GM18951 (cell line): ENCODE results near the gene OR4A5.
"Not testable (repeated sequence)": the region's sequence is repeated elsewhere in the genome, so short reads cannot be mapped to it uniquely, and the experiment has no call there.

Experiments used
- in situ Hi-C: fragments of 300-500 bp; cut with MboI; formaldehyde crosslinking; loops from one replicate; pipeline ENCODE4 v1.12.0; 2022; ENCODE audit warnings: low sequenced_read_pairs, mixed read lengths, inconsistent platforms; ENCODE audit not compliant: unreplicated experiment

OR4A5 gene, protein sequence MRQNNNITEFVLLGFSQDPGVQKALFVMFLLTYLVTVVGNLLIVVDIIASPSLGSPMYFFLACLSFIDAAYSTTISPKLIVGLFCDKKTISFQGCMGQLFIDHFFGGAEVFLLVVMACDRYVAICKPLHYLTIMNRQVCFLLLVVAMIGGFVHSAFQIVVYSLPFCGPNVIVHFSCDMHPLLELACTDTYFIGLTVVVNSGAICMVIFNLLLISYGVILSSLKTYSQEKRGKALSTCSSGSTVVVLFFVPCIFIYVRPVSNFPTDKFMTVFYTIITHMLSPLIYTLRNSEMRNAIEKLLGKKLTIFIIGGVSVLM

DNA sequence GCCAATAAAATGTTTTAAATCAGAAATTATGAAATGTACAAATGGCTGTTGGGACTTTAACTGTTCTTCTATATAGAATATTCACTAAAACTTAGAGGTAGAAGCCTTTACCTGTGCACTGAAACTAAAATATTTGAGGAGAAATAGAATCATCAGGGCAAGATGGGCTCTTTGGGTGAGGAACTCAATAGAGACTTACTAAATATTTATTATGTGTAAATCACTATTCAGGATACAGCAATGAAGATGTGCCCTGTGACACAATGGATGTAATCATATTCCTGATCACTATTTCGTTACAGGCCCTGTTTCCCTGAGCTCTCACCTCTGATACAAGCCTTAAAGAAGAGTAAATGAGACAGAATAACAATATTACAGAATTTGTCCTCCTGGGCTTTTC lies at the start of gene OR4A5:
Gene OR4A5 (plus strand): TSS at position 301 of the 400 bp plus-strand sequence. CDS start 53 bp downstream, at position 354.
- in situ Hi-C loops = not testable (repeated sequence)

DNA sequence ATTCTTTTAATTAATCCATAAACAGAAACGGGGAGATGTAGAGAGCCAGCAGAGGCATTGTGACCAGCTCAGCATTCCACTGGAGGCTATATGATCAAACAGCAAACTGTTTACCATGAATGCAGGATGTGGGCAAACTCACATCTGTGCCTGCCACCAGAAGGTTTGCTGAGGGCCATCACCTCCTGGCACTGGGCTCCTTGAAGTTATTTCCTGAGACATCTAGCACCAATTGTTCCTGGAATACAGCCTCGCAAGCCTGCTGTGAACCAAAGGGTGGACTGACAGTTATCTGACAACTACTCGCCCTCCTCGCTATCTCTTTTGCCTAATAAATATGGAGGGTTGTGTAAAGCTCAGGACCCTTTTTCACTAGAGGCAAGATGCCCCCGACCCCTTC lies 13.5 kb downstream of the OR4A5 start:
- in situ Hi-C loops = not testable (repeated sequence)
